COR-L47 (cell line): ENCODE results near the gene SPINK5.

ENCODE experiments used
- DNase-seq: peaks from one replicate; lab custom pipeline; 2025; lab: John Stamatoyannopoulos, UW

The SPINK5 gene

DNA sequence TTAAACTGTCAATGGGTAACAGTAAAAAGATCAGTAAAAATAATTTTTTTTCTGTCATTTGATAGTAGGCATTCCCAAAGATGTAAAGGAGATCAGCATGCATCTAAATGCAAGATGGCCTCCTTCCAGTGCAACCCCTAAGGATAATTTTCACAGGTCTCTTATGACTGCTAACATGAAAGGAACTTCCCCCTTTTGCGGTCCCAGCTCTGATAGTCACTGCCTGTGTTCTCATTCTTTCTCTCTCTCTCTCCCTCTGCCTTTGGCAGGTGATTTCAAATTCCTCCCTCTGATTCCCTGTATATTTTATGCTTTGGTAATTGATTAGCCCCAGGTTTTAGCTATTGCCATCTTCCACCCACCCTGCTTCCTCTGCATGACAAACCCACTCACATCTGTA, 113.4 kb downstream of the SPINK5 start:
- DNase-seq, result no peak

DNA sequence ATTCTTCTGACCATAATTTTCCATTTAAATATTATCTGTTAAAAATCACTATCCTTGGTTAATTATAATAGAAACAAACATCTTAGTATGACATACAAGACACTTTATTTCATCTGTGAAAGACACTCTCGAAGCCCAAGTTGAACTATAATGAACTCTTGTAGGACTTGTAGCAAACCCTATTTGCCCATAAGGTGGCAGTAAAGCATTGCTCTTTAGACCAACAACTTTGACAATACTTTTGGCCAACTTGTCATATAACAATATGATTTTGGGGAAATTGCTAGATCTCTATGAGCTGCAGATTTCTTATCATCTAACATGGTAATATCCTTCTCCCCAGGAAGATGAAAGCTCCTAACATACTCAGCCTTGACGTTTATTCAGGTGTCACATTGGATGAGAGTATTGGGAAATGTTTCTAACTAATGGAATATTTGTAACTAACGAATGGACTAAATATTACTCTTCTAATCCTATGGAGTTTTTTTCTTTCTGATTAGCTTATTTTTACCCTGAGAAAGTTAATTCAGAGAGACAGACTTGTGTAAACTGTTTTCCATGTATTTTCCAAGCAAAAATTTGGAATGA, 115.5 kb downstream of the SPINK5 start:
- peak; percentile 56 for DNase-seq

GRCh38 chr5:148186248-148187003, 122.6 kb downstream of the SPINK5 start:
- no peak for DNase-seq
